T47D (cell line): Measurements from ENCODE around the gene CACNG1.

Experiments
- DNase-seq, 2 experiments: peaks; one replicate each; pipeline versions ENCODE4 v3.0.0 to v3.0.0-alpha.2; 2011 to 2012; ENCODE audit warnings: low read depth in 1 of 2, low spot score in 1 of 2
- JUND ChIP-seq: IDR thresholded peaks from 2 replicates; pipeline ENCODE4 v1.6.1; 2012; ENCODE audit warnings: low read depth
- in situ Hi-C: cut with HindIII; loops from 2 replicates; pipeline ENCODE4 v1.10.0; 2016; ENCODE audit warnings: low sequenced_read_pairs, low pct_unique_long_range_greater_than_20kb

CACNG1 gene, protein sequence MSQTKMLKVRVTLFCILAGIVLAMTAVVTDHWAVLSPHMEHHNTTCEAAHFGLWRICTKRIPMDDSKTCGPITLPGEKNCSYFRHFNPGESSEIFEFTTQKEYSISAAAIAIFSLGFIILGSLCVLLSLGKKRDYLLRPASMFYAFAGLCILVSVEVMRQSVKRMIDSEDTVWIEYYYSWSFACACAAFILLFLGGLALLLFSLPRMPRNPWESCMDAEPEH

DNA sequence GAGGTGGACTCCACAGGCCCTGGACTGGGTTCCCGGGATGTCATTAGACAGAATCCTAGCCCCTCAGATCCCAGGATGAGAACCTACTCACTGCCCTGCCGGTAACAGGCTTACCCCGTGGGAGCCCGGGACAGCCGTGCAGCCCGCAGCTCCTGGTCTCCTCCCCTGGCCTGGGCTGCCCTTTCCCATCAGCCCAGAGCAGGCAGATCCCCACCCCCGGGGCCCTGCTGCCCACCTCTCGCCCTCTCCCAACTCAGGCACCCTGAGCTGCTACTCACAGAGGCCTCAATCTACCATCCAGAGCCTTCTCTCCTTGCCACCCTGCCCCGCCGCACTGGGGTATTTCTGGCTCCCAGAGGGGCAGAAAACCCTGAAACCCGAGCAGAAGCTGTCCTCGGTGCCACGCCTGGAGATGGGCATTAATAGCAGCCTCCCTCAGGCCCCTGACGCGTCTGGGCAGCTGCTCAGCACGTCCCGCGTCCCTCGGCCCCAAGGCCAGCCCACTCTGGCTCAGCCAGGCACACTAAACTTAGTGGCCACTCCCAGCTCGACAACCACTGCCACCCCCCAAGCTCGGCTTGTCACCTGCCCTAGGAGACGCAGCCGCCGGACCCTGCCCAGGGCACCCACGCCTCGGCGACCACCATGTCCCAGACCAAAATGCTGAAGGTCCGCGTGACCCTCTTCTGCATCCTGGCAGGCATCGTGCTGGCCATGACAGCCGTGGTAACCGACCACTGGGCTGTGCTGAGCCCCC, at the start of gene CACNG1:
TSS of gene CACNG1 (plus strand) at position 539 of the 757 bp plus-strand sequence. CDS start at position 646, 107 bp downstream.
- in situ Hi-C loops, result no loop called here
- no peak for TF ChIP-seq JUND
- no peak for DNase-seq

DNA sequence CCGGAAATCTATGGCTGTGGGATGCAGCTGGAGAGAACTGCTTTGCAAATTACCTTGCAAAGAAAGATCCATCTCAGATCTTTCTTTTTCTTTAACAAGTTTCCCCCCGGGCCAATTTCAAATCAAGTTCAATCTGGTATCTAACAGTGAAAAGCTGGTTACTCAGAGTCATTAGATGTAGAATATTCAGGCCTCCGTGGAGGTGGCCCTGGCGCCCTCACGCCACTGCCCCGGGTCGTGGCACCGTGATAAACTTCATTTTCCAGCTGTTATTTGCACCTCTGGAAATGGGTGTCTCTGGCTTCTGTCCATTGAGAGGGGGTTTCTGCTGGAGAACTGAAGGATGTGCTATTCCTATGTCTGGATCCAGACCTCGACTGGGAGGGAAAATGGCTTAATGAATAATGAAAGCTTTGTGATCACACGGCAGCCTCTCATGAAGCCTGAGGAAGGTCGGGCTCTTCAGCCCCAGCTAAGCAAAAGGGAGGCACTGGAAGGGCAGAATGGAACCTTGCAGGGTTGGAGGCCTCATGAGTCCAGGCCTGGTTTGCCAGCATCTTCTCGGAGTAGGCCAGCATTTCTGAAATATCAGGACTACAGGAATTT, 49.3 kb upstream of the CACNG1 start:
- in situ Hi-C loops, result no loop called here
- DNase-seq, result no peak
- TF ChIP-seq JUND, result no peak

DNA sequence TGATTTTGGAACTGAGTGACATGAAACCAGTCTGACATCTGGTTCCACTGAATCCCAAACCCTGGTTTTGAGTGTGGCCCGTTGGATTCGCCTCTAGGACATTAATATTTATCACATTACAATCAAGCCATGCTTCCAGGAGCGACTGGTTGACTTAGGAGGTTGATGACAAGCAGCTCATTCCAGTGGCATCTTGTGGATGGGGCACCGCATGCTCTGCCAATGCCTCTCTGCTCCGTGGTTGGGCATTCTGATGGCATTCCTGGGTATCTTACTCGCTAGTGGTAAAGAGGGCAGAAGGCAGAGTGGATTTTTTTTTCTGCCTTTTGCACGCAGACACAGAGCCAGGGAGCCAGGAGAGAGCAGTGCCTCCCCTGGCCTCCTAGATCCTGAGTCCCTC, 48.4 kb upstream of the CACNG1 start:
- no peak for DNase-seq
- no peak for TF ChIP-seq JUND
- in situ Hi-C loops, result no loop called here

DNA sequence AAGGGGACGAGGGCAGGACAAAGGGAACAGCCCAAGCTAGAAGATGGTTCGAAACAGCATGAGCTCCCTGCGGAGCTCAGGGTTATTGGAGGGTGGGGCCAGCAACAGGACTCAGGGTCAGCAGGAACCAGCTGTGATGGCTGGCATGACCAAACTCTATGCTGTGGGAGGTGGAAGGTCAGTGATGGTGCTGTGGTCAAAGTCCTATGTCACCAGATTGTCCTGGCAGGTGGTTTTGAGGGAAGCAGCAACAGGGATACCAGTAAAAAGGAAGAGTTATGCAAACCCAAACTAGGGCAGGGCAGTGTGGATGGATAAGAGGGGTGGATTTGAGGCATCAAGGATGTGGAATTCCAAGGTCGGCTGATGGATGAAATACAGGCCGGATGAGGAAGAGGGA, 47.4 kb upstream of the CACNG1 start:
- DNase-seq, result no peak
- in situ Hi-C loops, result no loop called here
- no peak for TF ChIP-seq JUND

DNA sequence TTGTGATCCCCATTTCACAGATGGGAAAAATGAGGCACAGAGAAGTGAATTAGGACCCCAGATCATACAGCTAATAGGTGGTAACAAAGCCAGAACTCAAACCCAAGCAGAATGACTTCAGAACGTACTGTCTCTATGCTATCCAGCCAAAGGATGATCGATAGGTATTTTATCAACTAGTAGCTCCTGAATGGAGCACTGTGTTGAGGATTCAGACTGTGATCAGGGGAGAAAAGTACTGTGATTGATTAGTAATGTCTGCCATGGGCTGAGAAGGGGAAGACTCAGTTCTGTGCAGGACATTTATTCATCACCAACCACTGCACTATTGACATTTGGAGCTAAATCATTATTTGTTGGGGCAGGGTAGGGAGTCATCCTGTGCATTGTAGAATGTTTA, 41.1 kb upstream of the CACNG1 start:
- in situ Hi-C loops, result no loop called here
- no peak for TF ChIP-seq JUND
- DNase-seq, result no peak

DNA sequence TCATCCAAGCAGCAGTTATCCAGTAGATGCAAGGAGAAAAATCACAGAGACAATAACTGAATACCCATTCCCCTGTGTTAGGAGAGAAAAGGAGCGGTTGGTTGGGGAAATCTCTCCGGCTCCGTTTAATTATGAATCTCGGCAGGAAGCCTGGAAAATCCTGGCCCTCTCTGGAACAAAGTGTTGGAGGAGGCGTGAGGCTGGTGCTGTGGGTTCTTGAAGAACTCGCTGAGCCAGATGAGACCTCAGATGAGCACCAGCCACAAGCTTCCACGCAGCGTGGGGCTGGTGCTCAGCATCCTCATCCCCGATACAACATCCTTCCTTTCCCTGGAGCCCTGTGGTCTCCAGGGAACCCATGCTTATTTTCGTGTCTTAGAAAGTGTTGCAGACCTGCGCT, 40.2 kb upstream of the CACNG1 start:
- no peak for DNase-seq
- in situ Hi-C loops, result no loop called here
- no peak for TF ChIP-seq JUND

DNA sequence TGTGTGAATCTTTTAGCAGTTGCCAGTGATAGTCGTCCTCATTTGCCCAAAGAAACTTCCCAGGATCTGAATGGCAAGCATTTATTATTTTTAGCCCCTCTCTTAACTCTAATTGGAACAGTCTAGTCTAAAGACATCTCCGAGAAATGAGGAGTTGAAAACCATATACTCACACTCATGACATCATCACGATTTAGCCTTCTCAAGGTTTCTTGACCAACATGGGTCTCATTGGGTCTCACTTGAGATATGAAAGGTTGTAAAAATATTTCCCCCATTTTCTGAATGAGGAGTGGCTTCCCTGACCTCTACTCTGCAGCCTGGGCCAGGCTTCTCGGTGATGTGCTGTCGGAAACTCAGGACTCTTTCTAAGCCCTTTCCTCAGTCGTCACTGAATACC, 37.1 kb upstream of the CACNG1 start:
- DNase-seq, result no peak

DNA sequence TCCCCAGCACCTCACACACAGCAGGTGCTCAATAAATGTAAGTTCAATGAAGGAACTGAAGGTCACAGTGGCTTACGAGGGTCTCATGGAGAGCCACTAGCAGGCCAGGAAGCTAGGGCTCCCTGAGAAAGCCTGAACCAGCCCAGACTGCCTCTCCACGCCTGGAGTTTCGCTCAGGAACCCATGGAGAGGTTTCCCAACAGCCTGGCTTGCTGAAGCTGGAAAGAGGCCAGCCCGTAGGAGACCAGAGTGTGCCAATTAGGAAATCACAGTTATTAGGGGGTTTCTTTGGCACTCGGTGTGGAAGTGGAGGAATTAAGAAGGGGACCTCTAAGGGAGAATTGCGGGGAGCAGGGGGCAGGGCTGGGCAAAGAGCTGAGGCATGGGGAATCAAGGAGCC, 36.3 kb upstream of the CACNG1 start:
- in situ Hi-C loops, result no loop called here
- DNase-seq, result no peak

More for the DNA sequence above, 37.1 kb upstream of the CACNG1 start:
- in situ Hi-C loops, result no loop called here
- TF ChIP-seq JUND, result no peak

DNA sequence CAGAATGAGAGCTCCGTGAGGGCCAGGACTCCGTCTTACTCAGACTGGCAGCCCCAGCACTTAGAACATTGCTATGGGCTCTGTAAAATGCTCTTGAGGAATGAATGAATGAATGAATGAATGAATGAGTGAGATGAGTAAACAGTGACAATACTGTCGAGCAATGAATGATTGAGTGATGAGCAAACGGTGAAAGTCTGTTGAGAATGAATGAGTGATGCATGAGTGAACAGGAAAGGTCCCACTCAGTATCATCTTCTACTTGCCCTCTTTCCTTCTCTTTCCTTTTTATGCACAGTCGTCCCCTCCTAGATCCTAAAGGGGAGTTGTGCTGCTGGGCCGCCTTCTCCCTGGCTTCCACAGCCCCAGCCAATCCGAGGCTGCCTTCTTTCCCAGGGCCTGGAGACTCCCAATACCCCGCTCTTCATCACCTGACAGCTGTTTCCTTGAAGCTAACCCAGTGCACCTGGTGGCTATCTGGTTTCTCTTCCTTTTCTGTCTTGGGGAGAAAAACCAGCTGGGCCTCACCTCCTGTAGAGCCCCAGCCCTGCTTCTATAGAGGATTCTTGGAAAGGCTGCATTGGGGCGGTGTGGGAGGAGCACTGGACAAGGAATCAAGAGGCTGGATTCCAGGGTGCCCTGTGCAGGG, 32.7 kb upstream of the CACNG1 start:
- no peak for TF ChIP-seq JUND
- in situ Hi-C loops, result no loop called here
- no peak for DNase-seq

More for the DNA sequence above, 36.3 kb upstream of the CACNG1 start:
- TF ChIP-seq JUND, result no peak

DNA sequence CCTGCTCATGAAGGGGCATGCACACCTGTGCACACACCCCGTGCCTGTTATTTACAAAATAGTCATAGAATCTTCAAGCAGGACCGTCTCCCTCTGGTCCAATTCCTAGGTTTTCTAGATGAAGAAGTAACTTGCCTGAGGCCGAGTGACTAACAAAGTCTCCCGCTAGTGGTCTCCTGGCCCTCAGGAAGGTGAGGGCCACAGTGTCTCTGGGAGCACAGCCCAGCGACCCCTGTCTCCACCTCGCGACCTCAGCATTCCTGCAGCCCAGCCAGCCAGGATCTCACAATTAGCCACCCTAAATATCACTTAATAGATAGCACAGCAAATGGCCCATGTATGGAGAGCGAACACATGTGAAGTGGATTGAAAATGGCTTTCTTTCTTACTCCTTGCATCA, 30.5 kb upstream of the CACNG1 start:
- DNase-seq, result no peak
- no peak for TF ChIP-seq JUND
- in situ Hi-C loops, result no loop called here

DNA sequence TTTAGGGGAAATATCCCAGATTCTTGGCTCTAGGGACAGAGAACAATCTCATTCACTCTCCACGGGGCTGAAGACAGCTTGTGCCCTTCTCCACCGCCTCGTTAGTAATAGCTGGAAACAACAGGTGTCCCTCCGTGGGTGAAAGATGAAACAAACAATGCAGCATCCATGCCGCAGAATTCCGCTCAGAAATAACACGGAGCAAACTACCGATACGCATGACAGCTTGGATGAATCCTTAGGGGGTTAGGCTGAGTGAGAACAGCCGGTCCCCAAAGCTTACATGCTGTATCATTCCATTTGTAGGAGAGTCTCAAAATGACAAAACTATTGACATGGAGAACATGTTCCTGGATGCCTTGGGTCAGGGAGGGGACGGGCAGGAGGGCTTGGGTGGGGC, 29.4 kb upstream of the CACNG1 start:
- in situ Hi-C loops, result no loop called here
- DNase-seq, result no peak
- no peak for TF ChIP-seq JUND

DNA sequence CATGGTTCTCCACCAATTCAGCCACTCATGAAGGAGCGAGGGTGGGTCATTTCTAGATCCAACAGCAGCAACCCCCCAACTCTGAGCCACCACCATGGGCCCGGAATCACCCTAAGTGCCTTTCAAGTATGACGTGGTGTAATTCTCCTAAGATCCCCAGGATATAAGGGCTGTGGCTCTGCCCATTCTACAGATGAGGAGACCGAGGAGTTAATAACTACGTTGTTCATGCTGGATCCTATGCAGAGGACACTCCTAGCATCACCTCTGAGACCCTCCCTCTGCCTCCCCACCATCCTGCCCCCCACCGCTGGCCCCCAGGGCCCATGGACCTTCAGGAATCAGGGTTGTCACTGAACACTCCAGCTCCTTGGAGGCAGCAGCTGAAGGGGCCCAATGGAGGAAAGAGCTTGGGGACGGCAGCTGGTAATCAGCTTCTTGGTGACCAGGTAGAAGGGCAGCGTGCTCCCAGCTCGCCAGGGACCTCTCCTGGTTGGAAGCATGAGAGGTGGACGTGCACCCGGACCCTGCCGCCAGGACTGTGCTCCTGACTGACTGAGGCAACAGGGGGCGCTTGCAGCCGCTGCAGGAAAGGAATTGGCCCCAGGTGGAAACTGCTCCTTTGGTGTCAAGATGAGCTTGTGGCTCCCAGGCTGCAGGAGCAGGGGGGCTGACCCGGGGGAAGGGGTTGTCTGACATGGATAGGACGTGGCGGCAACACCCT, 28.2 kb upstream of the CACNG1 start:
- no peak for TF ChIP-seq JUND
- in situ Hi-C loops, result no loop called here

More for the DNA sequence above, 28.2 kb upstream of the CACNG1 start:
- DNase-seq, result no peak
